ENCODE data around the gene RAB40C. TPM values are rescaled to one million over a fixed set of nuclear protein-coding genes. Genes with fewer than 3 reads are reported as not detected.

The RAB40C gene
- total RNA-seq, 1 donor from 2014 or later = 6.0 TPM

DNA sequence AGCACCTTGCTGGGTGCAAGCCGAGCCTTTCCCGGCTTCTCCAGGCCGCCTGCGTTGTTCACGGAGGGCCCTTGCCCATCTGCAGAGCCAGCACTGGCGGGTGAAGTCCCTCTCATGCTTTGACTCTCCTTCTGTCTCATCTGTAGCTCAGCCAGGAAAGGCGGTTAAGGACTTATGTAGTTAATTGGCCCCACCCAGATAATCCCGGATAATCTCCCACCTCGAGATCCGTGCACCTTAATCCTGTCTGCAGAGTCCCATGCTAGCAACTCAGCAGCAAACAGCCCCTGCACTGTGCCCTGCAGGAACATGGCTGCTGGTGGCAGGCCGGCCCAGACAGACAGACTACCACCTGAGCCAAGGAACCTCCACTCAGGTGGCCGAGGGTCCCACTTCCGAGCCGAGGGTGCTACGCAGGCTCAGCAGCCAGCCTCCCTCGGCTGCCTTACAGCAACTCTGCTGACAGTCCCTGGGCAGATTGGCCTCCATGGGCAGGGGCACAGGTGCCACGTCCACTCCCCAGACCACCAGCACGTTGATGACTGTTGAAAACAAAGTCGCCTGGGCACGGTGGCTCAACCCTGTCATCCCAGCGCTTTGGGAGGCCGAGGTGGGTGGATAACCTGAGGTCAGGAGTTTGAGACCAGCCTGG lies 16.9 kb downstream of the RAB40C start:
- Mint-ChIP-seq H3K27ac (peak overlapping the region; percentile 58), H3K36me3 (peaks cover 25% of the 10 kb centered on the region), H3K4me1 (peaks cover 15% of the 10 kb centered on the region), H3K27me3 (ENCODE audit: insufficient read depth, low read depth) (peaks cover 8% of the 10 kb centered on the region), H3K9me3 (peaks cover 37% of the 10 kb centered on the region), H3K4me3 (no peak overlapping the region)
- Histone ChIP-seq H3K27me3 (no peaks in the 10 kb centered on the region), H3K79me2 (ENCODE audit: low read depth) (peaks cover 16% of the 10 kb centered on the region), H3K4me2 (no peak overlapping the region), H3K9ac (no peak overlapping the region), H3K9me3 (ENCODE audit: low read depth) (peaks cover 3% of the 10 kb centered on the region), H3K4me3 (no peak overlapping the region), H4K20me1 (ENCODE audit: low read depth) (no peaks in the 10 kb centered on the region), H2AFZ (replicated peaks) (no peak overlapping the region), H3K36me3 (no peaks in the 10 kb centered on the region), H3K4me1 (no peaks in the 10 kb centered on the region), H3F3A (ENCODE audit: low read depth) (no peaks in the 10 kb centered on the region), H3K27ac (no peak overlapping the region)
- TF ChIP-seq EZH2phosphoT487 (IDR thresholded peaks at IDR 0.05) (no peak), EZH2 (IDR thresholded peaks at IDR 0.05) (no peak)
- TF ChIP-seq, protein P1, sequence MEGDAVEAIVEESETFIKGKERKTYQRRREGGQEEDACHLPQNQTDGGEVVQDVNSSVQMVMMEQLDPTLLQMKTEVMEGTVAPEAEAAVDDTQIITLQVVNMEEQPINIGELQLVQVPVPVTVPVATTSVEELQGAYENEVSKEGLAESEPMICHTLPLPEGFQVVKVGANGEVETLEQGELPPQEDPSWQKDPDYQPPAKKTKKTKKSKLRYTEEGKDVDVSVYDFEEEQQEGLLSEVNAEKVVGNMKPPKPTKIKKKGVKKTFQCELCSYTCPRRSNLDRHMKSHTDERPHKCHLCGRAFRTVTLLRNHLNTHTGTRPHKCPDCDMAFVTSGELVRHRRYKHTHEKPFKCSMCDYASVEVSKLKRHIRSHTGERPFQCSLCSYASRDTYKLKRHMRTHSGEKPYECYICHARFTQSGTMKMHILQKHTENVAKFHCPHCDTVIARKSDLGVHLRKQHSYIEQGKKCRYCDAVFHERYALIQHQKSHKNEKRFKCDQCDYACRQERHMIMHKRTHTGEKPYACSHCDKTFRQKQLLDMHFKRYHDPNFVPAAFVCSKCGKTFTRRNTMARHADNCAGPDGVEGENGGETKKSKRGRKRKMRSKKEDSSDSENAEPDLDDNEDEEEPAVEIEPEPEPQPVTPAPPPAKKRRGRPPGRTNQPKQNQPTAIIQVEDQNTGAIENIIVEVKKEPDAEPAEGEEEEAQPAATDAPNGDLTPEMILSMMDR (IDR thresholded peaks at IDR 0.05) = no peak
- no peak for DNase-seq (ENCODE audit: low spot score)

DNA sequence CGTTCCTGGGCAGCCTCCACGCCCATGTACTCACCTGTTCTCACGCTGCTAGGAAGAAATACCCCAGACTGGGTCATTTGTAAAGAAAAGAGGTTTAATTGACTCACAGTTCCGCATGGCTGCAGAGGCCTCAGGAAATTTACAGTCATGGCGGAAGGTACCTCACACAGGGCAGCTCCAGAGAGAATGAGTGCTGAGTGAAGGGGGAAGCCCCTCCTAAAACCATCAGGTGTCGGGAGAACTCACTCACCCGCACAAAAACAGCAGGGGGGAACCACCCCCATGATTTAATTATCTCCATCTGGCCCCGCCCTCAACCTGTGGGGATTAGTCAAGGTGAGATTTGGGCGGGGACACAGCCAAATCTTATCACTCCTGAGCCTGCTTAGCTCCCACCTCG lies 18.2 kb downstream of the RAB40C start:
- Mint-ChIP-seq H3K9me3 (peaks cover 37% of the 10 kb centered on the region), H3K27ac (no peak overlapping the region), H3K4me3 (peak overlapping the region; percentile 61), H3K27me3 (ENCODE audit: insufficient read depth, low read depth) (peaks cover 8% of the 10 kb centered on the region), H3K36me3 (peaks cover 22% of the 10 kb centered on the region), H3K4me1 (peaks cover 15% of the 10 kb centered on the region)
- Histone ChIP-seq H3F3A (ENCODE audit: low read depth) (no peaks in the 10 kb centered on the region), H3K27me3 (no peaks in the 10 kb centered on the region), H2AFZ (replicated peaks) (no peak overlapping the region), H3K27ac (no peak overlapping the region), H3K9ac (no peak overlapping the region), H3K4me1 (no peaks in the 10 kb centered on the region), H3K4me2 (no peak overlapping the region), H3K79me2 (ENCODE audit: low read depth) (peaks cover 16% of the 10 kb centered on the region), H4K20me1 (ENCODE audit: low read depth) (no peaks in the 10 kb centered on the region), H3K9me3 (ENCODE audit: low read depth) (peaks cover 3% of the 10 kb centered on the region), H3K4me3 (no peak overlapping the region), H3K36me3 (no peaks in the 10 kb centered on the region)
- no peak for DNase-seq (ENCODE audit: low spot score)
- TF ChIP-seq EZH2phosphoT487 (IDR thresholded peaks at IDR 0.05) (no peak), EZH2 (IDR thresholded peaks at IDR 0.05) (no peak)
- TF ChIP-seq, protein P1 (IDR thresholded peaks at IDR 0.05) = no peak

DNA sequence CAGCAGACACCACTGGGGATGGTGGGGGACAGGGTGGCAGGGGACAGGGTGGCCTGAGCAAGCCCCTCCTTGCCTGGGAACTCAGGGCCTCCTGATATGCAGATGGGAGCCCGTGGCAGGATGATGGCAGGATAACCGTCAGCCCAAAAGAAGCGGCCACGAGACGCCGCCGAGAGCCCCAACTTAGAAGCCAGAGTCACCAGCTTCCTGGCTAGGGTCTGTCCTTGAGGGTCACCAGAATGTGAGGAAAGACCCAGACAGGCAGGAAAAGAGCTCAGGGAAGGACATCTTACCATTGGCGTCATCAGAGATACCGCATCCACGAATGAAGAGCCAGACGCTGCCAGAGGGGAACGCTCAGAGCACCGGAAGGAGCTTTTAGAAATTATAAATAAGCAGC lies 19.4 kb downstream of the RAB40C start:
- no peak overlapping the region for H3K9ac ChIP-seq
- H3K27me3 ChIP-seq = no peaks in the 10 kb centered on the region
- DNase-seq (ENCODE audit: low spot score) = no peak
- H3K4me2 ChIP-seq = no peak overlapping the region
- Mint-ChIP-seq H3K4me1 (peaks cover 12% of the 10 kb centered on the region), H3K9me3 (peaks cover 39% of the 10 kb centered on the region), H3K27me3 (ENCODE audit: insufficient read depth, low read depth) (peaks cover 12% of the 10 kb centered on the region), H3K4me3 (no peak overlapping the region), H3K36me3 (peaks cover 22% of the 10 kb centered on the region), H3K27ac (no peak overlapping the region)
- H4K20me1 ChIP-seq (ENCODE audit: low read depth) = no peaks in the 10 kb centered on the region
- H3K27ac ChIP-seq = no peak overlapping the region
- peaks cover 3% of the 10 kb centered on the region for H3K9me3 ChIP-seq (ENCODE audit: low read depth)
- H3K79me2 ChIP-seq (ENCODE audit: low read depth) = peaks cover 15% of the 10 kb centered on the region
- H3K4me1 ChIP-seq = no peaks in the 10 kb centered on the region
- no peak overlapping the region for H3K4me3 ChIP-seq
- no peaks in the 10 kb centered on the region for H3K36me3 ChIP-seq
- no peak overlapping the region for H2AFZ ChIP-seq (replicated peaks)
- H3F3A ChIP-seq (ENCODE audit: low read depth) = no peaks in the 10 kb centered on the region
- TF ChIP-seq EZH2 (IDR thresholded peaks at IDR 0.05) = no peak
- no peak for TF ChIP-seq EZH2phosphoT487 (IDR thresholded peaks at IDR 0.05)
- TF ChIP-seq, protein P1 (IDR thresholded peaks at IDR 0.05) = no peak

Measured in neural progenitor cell (in vitro differentiated cells).